ENCODE data around the gene GKN2. TPM values are rescaled to one million over a fixed set of nuclear protein-coding genes. Genes with fewer than 3 reads are reported as not detected.

Gene GKN2
- polyA plus RNA-seq (2013) = not detected

- 90% methylated on average over 3 of the region's 4 CpGs for WGBS (ENCODE audit: insufficient coverage)
These were observed at the start of gene GKN2 for GRCh38 chr2:68952887-68953521. Gene GKN2 (minus strand): TSS chr2:68952893. CDS start chr2:68952861, 32 bp downstream.

GRCh38 chr2:69001879-69002278 lies 49.2 kb upstream of the GKN2 start:
- DNase-seq = no peak
- Histone ChIP-seq H3K27ac (ENCODE audit: insufficient read depth in 1 of 2, low read depth in 1 of 2, low read length in 2 of 2, poor library complexity in 1 of 2, severe bottlenecking in 2 of 2) (no peak overlapping the region), H3K27me3 (replicated peaks in 2 of 5; ENCODE audit: control insufficient read depth in 4 of 5, insufficient read depth in 5 of 5, low read length in 4 of 5) (no peaks in the 10 kb centered on the region), H3K4me3 (ENCODE audit: control insufficient read depth in 1 of 7, extremely low read depth in 1 of 7, insufficient read depth in 4 of 7, low read depth in 2 of 7, low read length in 6 of 7) (no peak overlapping the region), H3K9me3 (ENCODE audit: control extremely low read depth in 1 of 5, control insufficient read depth in 4 of 5, insufficient read depth in 2 of 5, low read depth in 1 of 5, low read length in 4 of 5) (peaks cover 0 to 19% (median 3%) of the 10 kb centered on the region in 5 experiments), H3K4me1 (ENCODE audit: control extremely low read depth in 1 of 4, control insufficient read depth in 4 of 4, insufficient read depth in 4 of 4, low read length in 3 of 4) (no peaks in the 10 kb centered on the region), H3K36me3 (ENCODE audit: control insufficient read depth in 4 of 4, insufficient read depth in 4 of 4, low read length in 3 of 4) (no peaks in the 10 kb centered on the region)
- ChIA-PET CTCF (interaction anchor here (1.0 to 1.4 kb wide), 3 partner anchors 9 to 464 kb away, joined by 3 to 6 read pairs (median 3); no protein-coding TSS in a partner anchor), POLR2A (no interaction called here)

More at GRCh38 chr2:68952887-68953521, at the start of gene GKN2:
- H3K4me1 ChIP-seq (ENCODE audit: control extremely low read depth in 1 of 4, control insufficient read depth in 4 of 4, insufficient read depth in 4 of 4, low read length in 3 of 4) = peaks cover 0 to 2% (median 0%) of the 10 kb centered on the region in 4 experiments
- no peak for DNase-seq
- H3K9me3 ChIP-seq (ENCODE audit: control extremely low read depth in 1 of 5, control insufficient read depth in 4 of 5, insufficient read depth in 2 of 5, low read depth in 1 of 5, low read length in 4 of 5) = no peaks in the 10 kb centered on the region
- H3K27ac ChIP-seq (ENCODE audit: insufficient read depth in 1 of 2, low read depth in 1 of 2, low read length in 2 of 2, poor library complexity in 1 of 2, severe bottlenecking in 2 of 2) = no peak within 1 kb of the TSS
- no peaks in the 10 kb centered on the region for H3K27me3 ChIP-seq (replicated peaks in 2 of 5; ENCODE audit: control insufficient read depth in 4 of 5, insufficient read depth in 5 of 5, low read length in 4 of 5)
- ChIA-PET CTCF (no interaction called here), POLR2A (no interaction called here)
- H3K4me3 ChIP-seq (ENCODE audit: control insufficient read depth in 1 of 7, extremely low read depth in 1 of 7, insufficient read depth in 4 of 7, low read depth in 2 of 7, low read length in 6 of 7) = no peak within 1 kb of the TSS
- H3K36me3 ChIP-seq (ENCODE audit: control insufficient read depth in 4 of 4, insufficient read depth in 4 of 4, low read length in 3 of 4) = no peaks in the 10 kb centered on the region

GRCh38 chr2:68997401-68997800 lies 44.7 kb upstream of the GKN2 start:
- Histone ChIP-seq H3K27ac (ENCODE audit: insufficient read depth in 1 of 2, low read depth in 1 of 2, low read length in 2 of 2, poor library complexity in 1 of 2, severe bottlenecking in 2 of 2) (no peak overlapping the region), H3K4me1 (ENCODE audit: control extremely low read depth in 1 of 4, control insufficient read depth in 4 of 4, insufficient read depth in 4 of 4, low read length in 3 of 4) (no peaks in the 10 kb centered on the region), H3K9me3 (ENCODE audit: control extremely low read depth in 1 of 5, control insufficient read depth in 4 of 5, insufficient read depth in 2 of 5, low read depth in 1 of 5, low read length in 4 of 5) (peaks cover 0 to 12% (median 3%) of the 10 kb centered on the region in 5 experiments), H3K27me3 (replicated peaks in 2 of 5; ENCODE audit: control insufficient read depth in 4 of 5, insufficient read depth in 5 of 5, low read length in 4 of 5) (peaks cover 0 to 8% (median 0%) of the 10 kb centered on the region in 5 experiments), H3K4me3 (ENCODE audit: control insufficient read depth in 1 of 7, extremely low read depth in 1 of 7, insufficient read depth in 4 of 7, low read depth in 2 of 7, low read length in 6 of 7) (no peak overlapping the region), H3K36me3 (ENCODE audit: control insufficient read depth in 4 of 4, insufficient read depth in 4 of 4, low read length in 3 of 4) (no peaks in the 10 kb centered on the region)
- DNase-seq = no peak
- POLR2A ChIA-PET = no interaction called here
- CTCF ChIA-PET = interaction anchor here (1.6 kb wide), 1 partner anchor 15 kb away, joined by 4 read pairs; the partner anchor contains the start of gene ANTXR1

- H3K27me3 ChIP-seq (replicated peaks in 2 of 5; ENCODE audit: control insufficient read depth in 4 of 5, insufficient read depth in 5 of 5, low read length in 4 of 5) = peaks cover 0 to 8% (median 0%) of the 10 kb centered on the region in 5 experiments
- no peak overlapping the region for H3K27ac ChIP-seq (ENCODE audit: insufficient read depth in 1 of 2, low read depth in 1 of 2, low read length in 2 of 2, poor library complexity in 1 of 2, severe bottlenecking in 2 of 2)
- H3K4me3 ChIP-seq (ENCODE audit: control insufficient read depth in 1 of 7, extremely low read depth in 1 of 7, insufficient read depth in 4 of 7, low read depth in 2 of 7, low read length in 6 of 7) = no peak overlapping the region
- no peaks in the 10 kb centered on the region for H3K4me1 ChIP-seq (ENCODE audit: control extremely low read depth in 1 of 4, control insufficient read depth in 4 of 4, insufficient read depth in 4 of 4, low read length in 3 of 4)
- no peaks in the 10 kb centered on the region for H3K36me3 ChIP-seq (ENCODE audit: control insufficient read depth in 4 of 4, insufficient read depth in 4 of 4, low read length in 3 of 4)
- CTCF ChIA-PET = interaction anchor here (0.6 to 0.8 kb wide), 2 partner anchors 152 to 191 kb away, joined by 4 to 6 read pairs; no protein-coding TSS in a partner anchor
- peaks cover 0 to 3% (median 0%) of the 10 kb centered on the region in 5 experiments for H3K9me3 ChIP-seq (ENCODE audit: control extremely low read depth in 1 of 5, control insufficient read depth in 4 of 5, insufficient read depth in 2 of 5, low read depth in 1 of 5, low read length in 4 of 5)
- no peak for DNase-seq
- 65% methylated on average over 2 of the region's 3 CpGs for WGBS (ENCODE audit: insufficient coverage)
- POLR2A ChIA-PET = no interaction called here
These were observed 43.2 kb upstream of the GKN2 start for GRCh38 chr2:68995916-68996315.

GRCh38 chr2:68994864-68995263 lies 42.2 kb upstream of the GKN2 start:
- ChIA-PET POLR2A (no interaction called here), CTCF (interaction anchor here (1.5 kb wide), 1 partner anchor 8 kb away, joined by 3 read pairs; no protein-coding TSS in a partner anchor)
- WGBS (ENCODE audit: insufficient coverage) = 81% methylated on average over 4 of the region's 4 CpGs
- Histone ChIP-seq H3K27ac (ENCODE audit: insufficient read depth in 1 of 2, low read depth in 1 of 2, low read length in 2 of 2, poor library complexity in 1 of 2, severe bottlenecking in 2 of 2) (no peak overlapping the region), H3K27me3 (replicated peaks in 2 of 5; ENCODE audit: control insufficient read depth in 4 of 5, insufficient read depth in 5 of 5, low read length in 4 of 5) (peaks cover 0 to 8% (median 0%) of the 10 kb centered on the region in 5 experiments), H3K4me3 (ENCODE audit: control insufficient read depth in 1 of 7, extremely low read depth in 1 of 7, insufficient read depth in 4 of 7, low read depth in 2 of 7, low read length in 6 of 7) (no peak overlapping the region), H3K36me3 (ENCODE audit: control insufficient read depth in 4 of 4, insufficient read depth in 4 of 4, low read length in 3 of 4) (no peaks in the 10 kb centered on the region), H3K9me3 (ENCODE audit: control extremely low read depth in 1 of 5, control insufficient read depth in 4 of 5, insufficient read depth in 2 of 5, low read depth in 1 of 5, low read length in 4 of 5) (no peaks in the 10 kb centered on the region), H3K4me1 (ENCODE audit: control extremely low read depth in 1 of 4, control insufficient read depth in 4 of 4, insufficient read depth in 4 of 4, low read length in 3 of 4) (no peaks in the 10 kb centered on the region)
- no peak for DNase-seq

- 99% methylated on average over 7 of the region's 7 CpGs for WGBS (ENCODE audit: insufficient coverage)
- POLR2A ChIA-PET = no interaction called here
These were observed 41.0 kb upstream of the GKN2 start for GRCh38 chr2:68993660-68994059.

GRCh38 chr2:68992933-68993332 lies 40.2 kb upstream of the GKN2 start:
- Histone ChIP-seq H3K9me3 (ENCODE audit: control extremely low read depth in 1 of 5, control insufficient read depth in 4 of 5, insufficient read depth in 2 of 5, low read depth in 1 of 5, low read length in 4 of 5) (no peaks in the 10 kb centered on the region), H3K27me3 (replicated peaks in 2 of 5; ENCODE audit: control insufficient read depth in 4 of 5, insufficient read depth in 5 of 5, low read length in 4 of 5) (peaks cover 0 to 12% (median 0%) of the 10 kb centered on the region in 5 experiments), H3K4me3 (ENCODE audit: control insufficient read depth in 1 of 7, extremely low read depth in 1 of 7, insufficient read depth in 4 of 7, low read depth in 2 of 7, low read length in 6 of 7) (no peak overlapping the region), H3K4me1 (ENCODE audit: control extremely low read depth in 1 of 4, control insufficient read depth in 4 of 4, insufficient read depth in 4 of 4, low read length in 3 of 4) (no peaks in the 10 kb centered on the region), H3K36me3 (ENCODE audit: control insufficient read depth in 4 of 4, insufficient read depth in 4 of 4, low read length in 3 of 4) (no peaks in the 10 kb centered on the region), H3K27ac (ENCODE audit: insufficient read depth in 1 of 2, low read depth in 1 of 2, low read length in 2 of 2, poor library complexity in 1 of 2, severe bottlenecking in 2 of 2) (no peak overlapping the region)
- CTCF ChIA-PET = interaction anchor here (1.0 kb wide), 1 partner anchor 22 kb away, joined by 3 read pairs; no protein-coding TSS in a partner anchor
- POLR2A ChIA-PET = no interaction called here
- no peak for DNase-seq
- WGBS (ENCODE audit: insufficient coverage) = 80% methylated on average over 2 of the region's 3 CpGs

More at GRCh38 chr2:68993660-68994059, 41.0 kb upstream of the GKN2 start:
- Histone ChIP-seq H3K9me3 (ENCODE audit: control extremely low read depth in 1 of 5, control insufficient read depth in 4 of 5, insufficient read depth in 2 of 5, low read depth in 1 of 5, low read length in 4 of 5) (no peaks in the 10 kb centered on the region), H3K4me1 (ENCODE audit: control extremely low read depth in 1 of 4, control insufficient read depth in 4 of 4, insufficient read depth in 4 of 4, low read length in 3 of 4) (no peaks in the 10 kb centered on the region), H3K27me3 (replicated peaks in 2 of 5; ENCODE audit: control insufficient read depth in 4 of 5, insufficient read depth in 5 of 5, low read length in 4 of 5) (peaks cover 0 to 12% (median 0%) of the 10 kb centered on the region in 5 experiments), H3K27ac (ENCODE audit: insufficient read depth in 1 of 2, low read depth in 1 of 2, low read length in 2 of 2, poor library complexity in 1 of 2, severe bottlenecking in 2 of 2) (no peak overlapping the region), H3K4me3 (ENCODE audit: control insufficient read depth in 1 of 7, extremely low read depth in 1 of 7, insufficient read depth in 4 of 7, low read depth in 2 of 7, low read length in 6 of 7) (no peak overlapping the region), H3K36me3 (ENCODE audit: control insufficient read depth in 4 of 4, insufficient read depth in 4 of 4, low read length in 3 of 4) (no peaks in the 10 kb centered on the region)
- DNase-seq = no peak
- CTCF ChIA-PET = interaction anchor here (1.0 to 1.5 kb wide), 2 partner anchors 9 to 21 kb away, joined by 3 read pairs; no protein-coding TSS in a partner anchor

Measured in common myeloid progenitor, CD34-positive (primary cell).